HCT116 (cell line): Measurements from ENCODE around the gene TMEM131. TPM values are rescaled to one million over a fixed set of nuclear protein-coding genes. Genes with fewer than 3 reads are reported as not detected.

ENCODE experiments used
- ATAC-seq: fragments of 200-7000 bp; cut with Tn5 transposase; 2 replicates; pipeline ENCODE4 v1.9.1; 2020; ENCODE audit warnings: mild to moderate bottlenecking, moderate library complexity
- BruUV-seq: library from RNA; stranded (reverse); fragments of 400-500 nt; replicated peaks from 2 replicates; lab custom pipeline; 2021; lab: Mats Ljungman, UMichigan
- CTCF ChIA-PET: fragments of 300-600 bp; sonication (Branson Sonifier 250); formaldehyde crosslinking; loops from one replicate; lab custom pipeline; 2021; ENCODE audit warnings: antibody characterized with exemption; lab: Charles Lee
- POLR2A ChIA-PET: fragments of 300-600, 350-600 bp; sonication (Branson Sonifier 250); formaldehyde crosslinking; loops from one replicate; lab custom pipeline; 2021; ENCODE audit warnings: antibody characterized with exemption; lab: Charles Lee
- RAD21 ChIA-PET, 2 experiments: fragments of 300-600 bp; sonication (Branson Sonifier 250); formaldehyde crosslinking; loops; one replicate each; lab custom pipeline; 2023; ENCODE audit warnings: low total read pairs in 2 of 2; ENCODE audit not compliant: uncharacterized antibody in 2 of 2, unreplicated experiment in 2 of 2, low non-redundant PET in 1 of 2; lab: Charles Lee
- DNase-seq: peaks from one replicate; pipeline ENCODE4 v3.0.0-alpha.2; 2010; ENCODE audit warnings: low read depth, low spot score
- H2AFZ ChIP-seq: fragments of 200-600 bp; shearing (Covaris generic), sonication (generic); 2 replicates; pipeline ENCODE4 v1.6.1; 2017; ENCODE audit warnings: low read depth, mixed run types, mixed read lengths, antibody characterized with exemption, low read length; ENCODE audit not compliant: poor library complexity, severe bottlenecking
- H3K27ac ChIP-seq: 2 replicates; pipeline ENCODE4 v1.5.1; 2012; ENCODE audit warnings: low read depth, low read length
- H3K27me3 ChIP-seq: fragments of 200-600 bp; sonication (generic); 2 replicates; pipeline ENCODE4 v1.6.1; 2016; ENCODE audit warnings: mixed run types, low read length, mixed read lengths; ENCODE audit not compliant: insufficient read depth
- H3K36me3 ChIP-seq, 2 experiments: fragments of 200-500 bp in 1 of 2; fragments of 200-600 bp in 1 of 2; sonication (Bioruptor generic) in 1 of 2; sonication (generic) in 1 of 2; 2 replicates each; pipeline versions ENCODE4 v1.5.1 to v1.6.1; 2014 to 2016; ENCODE audit warnings: low read length in 2 of 2, inconsistent platforms in 1 of 2, mixed read lengths in 1 of 2, mixed run types in 1 of 2; ENCODE audit not compliant: insufficient read depth in 2 of 2, control insufficient read depth in 1 of 2
- H3K4me1 ChIP-seq, 2 experiments: fragments of 200-600 bp in 1 of 2; sonication (generic) in 1 of 2; 2 replicates each; pipeline versions ENCODE4 v1.5.1 to v1.6.1; 2012 to 2017; ENCODE audit warnings: low read length in 2 of 2, inconsistent platforms in 1 of 2, mild to moderate bottlenecking in 1 of 2, mixed read lengths in 1 of 2, mixed run types in 1 of 2, moderate library complexity in 1 of 2; ENCODE audit not compliant: insufficient read depth in 2 of 2, control insufficient read depth in 1 of 2
- H3K4me2 ChIP-seq: fragments of 200-600 bp; sonication (generic); 2 replicates; pipeline ENCODE4 v1.6.1; 2017; ENCODE audit warnings: mixed run types, low read length, mixed read lengths
- H3K4me3 ChIP-seq, 2 experiments: fragments of 200-600 bp in 1 of 2; sonication (generic) in 1 of 2; replicated peaks in 1 of 2; 2 replicates each; pipeline ENCODE4 v1.5.1; 2011 to 2016; ENCODE audit warnings: low read length in 2 of 2, control low read depth in 1 of 2, low read depth in 1 of 2, mild to moderate bottlenecking in 1 of 2, mixed read lengths in 1 of 2, mixed run types in 1 of 2
- H3K79me2 ChIP-seq: fragments of 200-600 bp; sonication (generic); 2 replicates; pipeline ENCODE4 v1.6.1; 2017; ENCODE audit warnings: mild to moderate bottlenecking, mixed run types, low read length, moderate library complexity, mixed read lengths; ENCODE audit not compliant: insufficient read depth
- H3K9ac ChIP-seq: fragments of 200-600 bp; sonication (generic); 2 replicates; pipeline ENCODE4 v1.6.1; 2016; ENCODE audit warnings: low read length, mixed read lengths
- H3K9me2 ChIP-seq: fragments of 200-600 bp; sonication (generic), shearing (Covaris generic); 2 replicates; pipeline ENCODE4 v1.6.1; 2017; ENCODE audit warnings: mixed run types, mild to moderate bottlenecking, moderate library complexity; ENCODE audit not compliant: insufficient read depth
- H3K9me3 ChIP-seq, 2 experiments: fragments of 200-500 bp in 1 of 2; fragments of 200-600 bp in 1 of 2; sonication (Bioruptor generic) in 1 of 2; sonication (generic) in 1 of 2; 2 replicates each; pipeline ENCODE4 v1.6.1; 2014 to 2017; ENCODE audit warnings: low read length in 2 of 2, mixed read lengths in 2 of 2, inconsistent platforms in 1 of 2, low read depth in 1 of 2, mild to moderate bottlenecking in 1 of 2, mixed run types in 1 of 2, moderate library complexity in 1 of 2; ENCODE audit not compliant: control insufficient read depth in 1 of 2, insufficient read depth in 1 of 2
- H4K20me1 ChIP-seq: fragments of 200-600 bp; sonication (generic), shearing (Covaris generic); 2 replicates; pipeline ENCODE4 v1.6.1; 2017; ENCODE audit warnings: mixed run types, mild to moderate bottlenecking, moderate library complexity; ENCODE audit not compliant: insufficient read depth
- EZH2 ChIP-seq: fragments of 200-600 bp; sonication (generic); IDR thresholded peaks from 2 replicates; pipeline ENCODE4 v1.6.1; 2017; ENCODE audit warnings: antibody characterized with exemption, mixed run types
- JUND ChIP-seq: IDR thresholded peaks from 2 replicates; pipeline ENCODE4 v1.6.1; 2012
- POLR2AphosphoS5 ChIP-seq: IDR thresholded peaks from 2 replicates; pipeline ENCODE4 v1.6.1; 2011; ENCODE audit warnings: mild to moderate bottlenecking, low read depth, low read length, moderate library complexity
- RAD21 ChIP-seq: IDR thresholded peaks from 2 replicates; pipeline ENCODE4 v1.6.1; 2012; ENCODE audit warnings: low read depth, mild to moderate bottlenecking
- ZFX ChIP-seq: fragments of 450-650 bp; IDR thresholded peaks from 2 replicates; pipeline ENCODE4 v1.6.1; 2017
- intact Hi-C: fragments of 100-400 bp; cut with micrococcal nuclease; formaldehyde crosslinking; loops from 2 replicates; pipeline ENCODE4 v1.10.0; 2022
- total RNA-seq: library from RNA; stranded (reverse); gene quantifications from one replicate; pipeline ENCODE4 v1.2.1, GENCODE V29; 2021; ENCODE audit not compliant: unreplicated experiment
- TF ChIP-seq, protein P1 (sequence below): IDR thresholded peaks from 2 replicates; pipeline ENCODE4 v1.6.1; 2012; ENCODE audit warnings: low read depth
- TF ChIP-seq, protein P2 (sequence below), 3 experiments: fragments of 200-600 bp in 1 of 3; sonication (generic) in 1 of 3; IDR thresholded peaks in 2 of 3; conservative IDR thresholded peaks in 1 of 3; 2 replicates each; pipeline ENCODE4 v1.5.1; 2012 to 2017; ENCODE audit warnings: low read depth in 2 of 3, low read length in 2 of 3, antibody characterized with exemption in 1 of 3, borderline replicate concordance in 1 of 3, control low read depth in 1 of 3, mild to moderate bottlenecking in 1 of 3, mixed read lengths in 1 of 3, mixed run types in 1 of 3, moderate library complexity in 1 of 3; ENCODE audit not compliant: insufficient read depth in 1 of 3
- TF ChIP-seq, protein P3 (sequence below): IDR thresholded peaks from 2 replicates; pipeline ENCODE4 v1.6.1; 2012

TMEM131 gene
- total RNA-seq, 1 experiment from 2014 or later, result 51.5 TPM

DNA sequence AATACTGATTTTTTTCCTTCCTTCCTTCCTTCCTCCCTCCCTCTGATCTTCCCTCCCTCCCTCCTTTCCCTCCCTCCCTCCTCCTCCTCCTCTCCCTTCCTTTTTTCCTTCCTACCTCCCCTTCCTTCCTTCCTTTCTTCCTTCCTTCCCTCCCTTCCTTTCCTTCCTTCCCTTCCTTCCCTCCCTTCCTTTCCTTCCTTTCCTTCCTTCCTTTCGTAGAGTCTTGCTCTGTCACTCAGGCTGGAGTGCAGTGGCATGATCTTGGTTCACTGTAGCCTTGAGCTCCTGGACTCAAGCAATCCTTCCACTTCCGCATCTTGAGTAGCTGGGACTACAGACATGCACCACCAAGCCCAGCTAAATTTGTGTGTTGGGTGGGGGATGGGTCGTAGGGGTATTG lies 8.9 kb upstream of the TMEM131 start:
- CTCF ChIA-PET, result no interaction called here
- POLR2A ChIA-PET, result no interaction called here
- Histone ChIP-seq H3K4me1 (no peaks in the 10 kb centered on the region), H3K27ac (no peak overlapping the region), H3K4me3 (no peak overlapping the region), H4K20me1 (no peaks in the 10 kb centered on the region), H3K9me2 (no peaks in the 10 kb centered on the region), H3K4me2 (no peak overlapping the region), H3K36me3 (no peaks in the 10 kb centered on the region), H3K27me3 (no peaks in the 10 kb centered on the region), H2AFZ (no peak overlapping the region), H3K79me2 (no peaks in the 10 kb centered on the region), H3K9ac (no peak overlapping the region), H3K9me3 (no peaks in the 10 kb centered on the region)
- DNase-seq (no peak), ATAC-seq (no peak)
- intact Hi-C loops, result no loop called here
- no TSS peak for BruUV-seq
- RAD21 ChIA-PET, result no interaction called here
- TF ChIP-seq ZFX (no peak), POLR2AphosphoS5 (no peak), RAD21 (no peak), EZH2 (no peak), JUND (no peak)
- TF ChIP-seq, protein P1, sequence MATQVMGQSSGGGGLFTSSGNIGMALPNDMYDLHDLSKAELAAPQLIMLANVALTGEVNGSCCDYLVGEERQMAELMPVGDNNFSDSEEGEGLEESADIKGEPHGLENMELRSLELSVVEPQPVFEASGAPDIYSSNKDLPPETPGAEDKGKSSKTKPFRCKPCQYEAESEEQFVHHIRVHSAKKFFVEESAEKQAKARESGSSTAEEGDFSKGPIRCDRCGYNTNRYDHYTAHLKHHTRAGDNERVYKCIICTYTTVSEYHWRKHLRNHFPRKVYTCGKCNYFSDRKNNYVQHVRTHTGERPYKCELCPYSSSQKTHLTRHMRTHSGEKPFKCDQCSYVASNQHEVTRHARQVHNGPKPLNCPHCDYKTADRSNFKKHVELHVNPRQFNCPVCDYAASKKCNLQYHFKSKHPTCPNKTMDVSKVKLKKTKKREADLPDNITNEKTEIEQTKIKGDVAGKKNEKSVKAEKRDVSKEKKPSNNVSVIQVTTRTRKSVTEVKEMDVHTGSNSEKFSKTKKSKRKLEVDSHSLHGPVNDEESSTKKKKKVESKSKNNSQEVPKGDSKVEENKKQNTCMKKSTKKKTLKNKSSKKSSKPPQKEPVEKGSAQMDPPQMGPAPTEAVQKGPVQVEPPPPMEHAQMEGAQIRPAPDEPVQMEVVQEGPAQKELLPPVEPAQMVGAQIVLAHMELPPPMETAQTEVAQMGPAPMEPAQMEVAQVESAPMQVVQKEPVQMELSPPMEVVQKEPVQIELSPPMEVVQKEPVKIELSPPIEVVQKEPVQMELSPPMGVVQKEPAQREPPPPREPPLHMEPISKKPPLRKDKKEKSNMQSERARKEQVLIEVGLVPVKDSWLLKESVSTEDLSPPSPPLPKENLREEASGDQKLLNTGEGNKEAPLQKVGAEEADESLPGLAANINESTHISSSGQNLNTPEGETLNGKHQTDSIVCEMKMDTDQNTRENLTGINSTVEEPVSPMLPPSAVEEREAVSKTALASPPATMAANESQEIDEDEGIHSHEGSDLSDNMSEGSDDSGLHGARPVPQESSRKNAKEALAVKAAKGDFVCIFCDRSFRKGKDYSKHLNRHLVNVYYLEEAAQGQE, result no peak
- TF ChIP-seq, protein P2, sequence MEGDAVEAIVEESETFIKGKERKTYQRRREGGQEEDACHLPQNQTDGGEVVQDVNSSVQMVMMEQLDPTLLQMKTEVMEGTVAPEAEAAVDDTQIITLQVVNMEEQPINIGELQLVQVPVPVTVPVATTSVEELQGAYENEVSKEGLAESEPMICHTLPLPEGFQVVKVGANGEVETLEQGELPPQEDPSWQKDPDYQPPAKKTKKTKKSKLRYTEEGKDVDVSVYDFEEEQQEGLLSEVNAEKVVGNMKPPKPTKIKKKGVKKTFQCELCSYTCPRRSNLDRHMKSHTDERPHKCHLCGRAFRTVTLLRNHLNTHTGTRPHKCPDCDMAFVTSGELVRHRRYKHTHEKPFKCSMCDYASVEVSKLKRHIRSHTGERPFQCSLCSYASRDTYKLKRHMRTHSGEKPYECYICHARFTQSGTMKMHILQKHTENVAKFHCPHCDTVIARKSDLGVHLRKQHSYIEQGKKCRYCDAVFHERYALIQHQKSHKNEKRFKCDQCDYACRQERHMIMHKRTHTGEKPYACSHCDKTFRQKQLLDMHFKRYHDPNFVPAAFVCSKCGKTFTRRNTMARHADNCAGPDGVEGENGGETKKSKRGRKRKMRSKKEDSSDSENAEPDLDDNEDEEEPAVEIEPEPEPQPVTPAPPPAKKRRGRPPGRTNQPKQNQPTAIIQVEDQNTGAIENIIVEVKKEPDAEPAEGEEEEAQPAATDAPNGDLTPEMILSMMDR (IDR thresholded peaks at IDR 0.05 in 2 of 3, conservative IDR thresholded peaks at IDR 0.05 in 1 of 3; ENCODE audit: borderline replicate concordance in 1 of 3, insufficient read depth in 1 of 3, low read depth in 2 of 3, low read length in 2 of 3), result no peak
- TF ChIP-seq, protein P3, sequence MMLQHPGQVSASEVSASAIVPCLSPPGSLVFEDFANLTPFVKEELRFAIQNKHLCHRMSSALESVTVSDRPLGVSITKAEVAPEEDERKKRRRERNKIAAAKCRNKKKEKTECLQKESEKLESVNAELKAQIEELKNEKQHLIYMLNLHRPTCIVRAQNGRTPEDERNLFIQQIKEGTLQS, result no peak
